MM.1S (cell line): ENCODE results near the gene USP6NL.

Experiments
- DNase-seq: peaks from one replicate; pipeline ENCODE4 v3.0.0-alpha.2; 2015
- H2AFZ ChIP-seq: fragments of 300-600 bp; sonication (generic); 2 replicates; pipeline ENCODE4 v1.6.0; 2016; ENCODE audit warnings: antibody characterized with exemption, low read length
- H3F3A ChIP-seq: fragments of 300-600 bp; sonication (generic); 2 replicates; pipeline ENCODE4 v1.6.1; 2016; ENCODE audit warnings: mild to moderate bottlenecking, antibody characterized with exemption, low read length, moderate library complexity, mixed read lengths; ENCODE audit not compliant: insufficient read depth
- H3K27ac ChIP-seq: fragments of 300-600 bp; sonication (generic); 2 replicates; pipeline ENCODE4 v1.5.1; 2016; ENCODE audit warnings: mild to moderate bottlenecking, low read length
- H3K27me3 ChIP-seq: fragments of 300-600 bp; sonication (generic); replicated peaks from 2 replicates; pipeline ENCODE4 v1.6.0; 2016; ENCODE audit warnings: low read length; ENCODE audit not compliant: insufficient read depth
- H3K36me3 ChIP-seq: fragments of 300-600 bp; sonication (generic); replicated peaks from 2 replicates; pipeline ENCODE4 v1.6.1; 2016; ENCODE audit warnings: mild to moderate bottlenecking, low read length, mixed read lengths; ENCODE audit not compliant: insufficient read depth
- H3K4me1 ChIP-seq: fragments of 300-600 bp; sonication (generic); 2 replicates; pipeline ENCODE4 v1.6.1; 2016; ENCODE audit warnings: low read length, mixed read lengths
- H3K4me2 ChIP-seq: fragments of 300-600 bp; sonication (generic); 2 replicates; pipeline ENCODE4 v1.6.0; 2016; ENCODE audit warnings: low read depth, low read length
- H3K4me3 ChIP-seq: fragments of 300-600 bp; sonication (generic); 2 replicates; pipeline ENCODE4 v1.5.1; 2016; ENCODE audit warnings: low read length, mixed read lengths
- H3K79me2 ChIP-seq: fragments of 300-600 bp; sonication (generic); 2 replicates; pipeline ENCODE4 v1.6.1; 2016; ENCODE audit warnings: mixed run types, low read length, mixed read lengths
- H3K9ac ChIP-seq: fragments of 300-600 bp; sonication (generic); 2 replicates; pipeline ENCODE4 v1.6.1; 2016; ENCODE audit warnings: low read length, mixed read lengths
- H3K9me2 ChIP-seq: fragments of 300-600 bp; sonication (generic); replicated peaks from 2 replicates; pipeline ENCODE4 v1.6.1; 2016; ENCODE audit warnings: mild to moderate bottlenecking, low read length, mixed read lengths; ENCODE audit not compliant: insufficient read depth
- H3K9me3 ChIP-seq: fragments of 300-600 bp; sonication (generic); replicated peaks from 2 replicates; pipeline ENCODE4 v1.6.1; 2016; ENCODE audit warnings: mild to moderate bottlenecking, low read length, mixed read lengths; ENCODE audit not compliant: insufficient read depth
- H4K20me1 ChIP-seq: fragments of 300-600 bp; sonication (generic); 2 replicates; pipeline ENCODE4 v1.6.1; 2016; ENCODE audit warnings: mild to moderate bottlenecking, low read length, moderate library complexity, mixed read lengths; ENCODE audit not compliant: insufficient read depth
- EZH2 ChIP-seq: fragments of 300-600 bp; sonication (generic); optimal IDR thresholded peaks from 2 replicates; pipeline ENCODE3; 2017; ENCODE audit warnings: low read depth, mild to moderate bottlenecking, antibody characterized with exemption, low read length, mixed read lengths
- EZH2phosphoT487 ChIP-seq: fragments of 300-600 bp; sonication (generic); IDR thresholded peaks from 2 replicates; pipeline ENCODE4 v1.6.1; 2018; ENCODE audit warnings: antibody characterized with exemption, low read length
- TF ChIP-seq, protein P1 (sequence below): fragments of 300-600 bp; sonication (generic); IDR thresholded peaks from 2 replicates; pipeline ENCODE4 v1.5.1; 2016; ENCODE audit warnings: antibody characterized with exemption, low read length, mixed read lengths

USP6NL gene

DNA sequence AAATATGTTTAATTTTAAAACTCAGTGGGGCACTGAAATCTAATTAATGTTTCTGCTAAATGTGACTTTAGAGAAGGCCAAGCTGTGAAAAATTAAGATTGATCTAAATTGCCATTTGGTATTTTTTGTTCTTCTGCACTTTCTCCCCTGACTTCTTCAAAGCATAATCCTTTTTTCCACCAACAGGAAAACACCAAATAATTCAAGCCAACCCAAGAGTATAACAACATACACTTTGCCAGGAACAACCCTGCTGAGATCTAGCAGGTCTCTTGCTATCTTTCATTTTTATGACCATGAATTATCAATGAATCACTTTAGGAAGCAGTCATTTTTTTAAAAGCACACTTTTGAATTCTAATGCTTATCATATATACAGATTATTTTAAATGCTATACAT, 100.1 kb downstream of the USP6NL start:
- H3K4me2 ChIP-seq = no peak overlapping the region
- peaks cover 5% of the 10 kb centered on the region; the same call in 1 of the 2 replicates for H3F3A ChIP-seq
- no peak overlapping the region for H3K4me3 ChIP-seq
- no peak overlapping the region for H3K27ac ChIP-seq
- no peaks in the 10 kb centered on the region for H3K27me3 ChIP-seq
- no peak overlapping the region for H3K9ac ChIP-seq
- H2AFZ ChIP-seq = no peak overlapping the region
- TF ChIP-seq EZH2 = no peak
- TF ChIP-seq EZH2phosphoT487 = no peak
- TF ChIP-seq, protein P1, sequence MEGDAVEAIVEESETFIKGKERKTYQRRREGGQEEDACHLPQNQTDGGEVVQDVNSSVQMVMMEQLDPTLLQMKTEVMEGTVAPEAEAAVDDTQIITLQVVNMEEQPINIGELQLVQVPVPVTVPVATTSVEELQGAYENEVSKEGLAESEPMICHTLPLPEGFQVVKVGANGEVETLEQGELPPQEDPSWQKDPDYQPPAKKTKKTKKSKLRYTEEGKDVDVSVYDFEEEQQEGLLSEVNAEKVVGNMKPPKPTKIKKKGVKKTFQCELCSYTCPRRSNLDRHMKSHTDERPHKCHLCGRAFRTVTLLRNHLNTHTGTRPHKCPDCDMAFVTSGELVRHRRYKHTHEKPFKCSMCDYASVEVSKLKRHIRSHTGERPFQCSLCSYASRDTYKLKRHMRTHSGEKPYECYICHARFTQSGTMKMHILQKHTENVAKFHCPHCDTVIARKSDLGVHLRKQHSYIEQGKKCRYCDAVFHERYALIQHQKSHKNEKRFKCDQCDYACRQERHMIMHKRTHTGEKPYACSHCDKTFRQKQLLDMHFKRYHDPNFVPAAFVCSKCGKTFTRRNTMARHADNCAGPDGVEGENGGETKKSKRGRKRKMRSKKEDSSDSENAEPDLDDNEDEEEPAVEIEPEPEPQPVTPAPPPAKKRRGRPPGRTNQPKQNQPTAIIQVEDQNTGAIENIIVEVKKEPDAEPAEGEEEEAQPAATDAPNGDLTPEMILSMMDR = no peak
- H4K20me1 ChIP-seq = no peaks in the 10 kb centered on the region
- no peaks in the 10 kb centered on the region for H3K79me2 ChIP-seq
- H3K9me3 ChIP-seq = no peaks in the 10 kb centered on the region
- H3K36me3 ChIP-seq = no peaks in the 10 kb centered on the region
- H3K9me2 ChIP-seq = no peaks in the 10 kb centered on the region
- peaks cover 6% of the 10 kb centered on the region for H3K4me1 ChIP-seq
- DNase-seq = no peak

DNA sequence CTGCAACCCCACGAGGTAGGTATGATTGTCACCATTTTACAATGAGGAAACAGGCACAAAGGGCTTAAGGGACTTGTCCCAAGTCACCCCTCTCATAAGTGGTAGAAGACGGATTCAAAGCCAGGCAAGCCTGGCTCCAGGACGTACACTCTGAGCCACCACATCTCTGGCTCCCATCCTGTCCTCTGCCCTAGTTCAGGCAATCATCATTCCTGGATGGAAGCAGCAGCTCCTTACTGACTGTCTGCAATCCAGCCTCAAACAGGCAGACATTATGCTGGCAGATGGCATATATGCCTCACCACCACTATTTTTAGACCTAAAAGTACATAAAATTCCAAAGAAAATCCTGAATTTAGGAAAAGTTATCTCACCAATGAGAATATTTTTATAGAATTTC, 100.7 kb downstream of the USP6NL start:
- H3K27ac ChIP-seq = no peak overlapping the region
- H3K36me3 ChIP-seq = no peaks in the 10 kb centered on the region
- no peaks in the 10 kb centered on the region for H3K9me3 ChIP-seq
- H3K79me2 ChIP-seq = no peaks in the 10 kb centered on the region
- no peaks in the 10 kb centered on the region for H3K9me2 ChIP-seq
- H3K4me1 ChIP-seq = peaks cover under 1% of the 10 kb centered on the region
- no peaks in the 10 kb centered on the region for H3K27me3 ChIP-seq
- TF ChIP-seq, protein P1 = no peak
- TF ChIP-seq EZH2 (no peak), EZH2phosphoT487 (no peak)
- H3K4me2 ChIP-seq = no peak overlapping the region
- no peak overlapping the region for H3K4me3 ChIP-seq
- H2AFZ ChIP-seq = no peak overlapping the region
- H3K9ac ChIP-seq = no peak overlapping the region
- no peaks in the 10 kb centered on the region for H3F3A ChIP-seq
- H4K20me1 ChIP-seq = no peaks in the 10 kb centered on the region
- DNase-seq = no peak

DNA sequence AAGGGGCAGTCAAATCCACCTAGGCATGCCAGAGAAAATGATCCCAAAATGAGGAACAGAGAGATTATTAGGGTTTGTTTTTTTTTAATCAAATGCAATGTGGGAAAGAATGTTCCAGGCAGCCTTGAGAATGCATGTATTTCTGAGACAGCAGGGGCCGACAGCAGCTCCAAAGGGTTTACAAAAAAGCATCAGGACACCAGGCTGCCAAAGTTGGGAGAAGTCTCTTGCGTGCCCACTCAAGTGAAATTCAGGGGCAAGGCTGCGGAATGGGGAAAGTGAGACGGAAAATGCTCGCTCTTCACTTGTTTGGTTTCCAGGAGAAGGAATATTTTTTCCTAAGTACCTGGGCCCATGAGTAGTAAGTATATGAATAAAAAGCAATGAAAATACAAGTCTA, 101.2 kb downstream of the USP6NL start:
- Histone ChIP-seq H3K9me3 (no peaks in the 10 kb centered on the region), H3K9me2 (no peaks in the 10 kb centered on the region), H3K36me3 (no peaks in the 10 kb centered on the region), H3K27ac (no peak overlapping the region), H3K9ac (no peak overlapping the region), H3K4me2 (no peak overlapping the region), H3K79me2 (no peaks in the 10 kb centered on the region), H3K4me3 (no peak overlapping the region), H2AFZ (no peak overlapping the region), H3K27me3 (no peaks in the 10 kb centered on the region), H3F3A (no peaks in the 10 kb centered on the region), H4K20me1 (no peaks in the 10 kb centered on the region), H3K4me1 (no peaks in the 10 kb centered on the region)
- TF ChIP-seq EZH2 (no peak), EZH2phosphoT487 (no peak)
- TF ChIP-seq, protein P1 = no peak
- no peak for DNase-seq
